H1 (cell line): Measurements from ENCODE around the gene OR8G5. TPM values are rescaled to one million over a fixed set of nuclear protein-coding genes. Genes with fewer than 3 reads are reported as not detected.

Experiments
- CBX8 ChIP-seq: fragments of 300-800, 300-1000 bp; sonication (generic); IDR thresholded peaks from 2 replicates; pipeline ENCODE4 v1.7.1; 2016; ENCODE audit warnings: low read depth, low read length, borderline replicate concordance
- CHD7 ChIP-seq: fragments of 300-600 bp; sonication (generic); IDR thresholded peaks from 2 replicates; pipeline ENCODE4 v1.7.1; 2012; ENCODE audit warnings: low read length, moderate library complexity, mild to moderate bottlenecking, inconsistent platforms; ENCODE audit not compliant: insufficient replicate concordance
- SIN3A ChIP-seq, 2 experiments: IDR thresholded peaks in 1 of 2; conservative IDR thresholded peaks in 1 of 2; 2 replicates each; pipeline ENCODE4 v1.6.1; 2011 to 2012; ENCODE audit warnings: low read length in 2 of 2, improper control_type of control experiment in 1 of 2, low read depth in 1 of 2, mild to moderate bottlenecking in 1 of 2
- polyA plus RNA-seq, 7 experiments: library from polyadenylated mRNA; depleted of rRNA in 3 of 7; stranded (reverse) in 5 of 7; unstranded in 2 of 7; fragments of >200 nt in 5 of 7; fragments of 200-250 nt in 2 of 7; gene quantifications; 1 replicate in 5 of 7; 2 replicates in 1 of 7; 4 replicates in 1 of 7; pipeline versions ENCODE4 v1.2.1 to v1.2.3, GENCODE V29; 2011 to 2013; ENCODE audit warnings: missing spikeins in 2 of 7, mixed read lengths in 2 of 7
- total RNA-seq: library from RNA; stranded (reverse); fragmentation: NEBNext Ultra II Directional; extraction: Animal tissue kit (Norgen Biotek cat#: 25700); gene quantifications from 2 replicates; pipeline ENCODE4 v1.2.1, GENCODE V29; 2021

OR8G5 gene
- total and polyA plus RNA-seq, 2 of the 8 experiments (the other 6 are each of a cell fraction or from before 2014, with no cell fraction given), result not detected

- no peak for TF ChIP-seq CHD7
- no peak for TF ChIP-seq CBX8
- TF ChIP-seq SIN3A (conservative IDR thresholded peaks at IDR 0.05 in 1 of 2, IDR thresholded peaks at IDR 0.05 in 1 of 2; ENCODE audit: low read depth in 1 of 2, low read length in 2 of 2), result no peak
These were observed 15.4 kb upstream of the OR8G5 start, which contains the start of gene OR8G1 (continued) for GRCh38 chr11:124240621-124241397.
